Measurements from ENCODE around the gene ALPL. TPM values are rescaled to one million over a fixed set of nuclear protein-coding genes. Genes with fewer than 3 reads are reported as not detected.
A peak's percentile ranks its signal among the peaks of the same experiment; 100 is the strongest.

The ALPL gene
- total RNA-seq, 4 donors from 2014 or later = 1.6 to 8.6 (median 1.8) TPM

- Histone ChIP-seq H3K27me3 (peaks cover 49% of the 10 kb centered on the region), H3K4me1 (peaks cover 0 to 18% (median 8%) of the 10 kb centered on the region in 4 donors), H3K4me3 (no peak overlapping the region), H3K27ac (peak overlapping the region in 3 of 4 donors; percentile 9 to 52 (median 52)), H3K9me3 (no peaks in the 10 kb centered on the region), H3K36me3 (no peaks in the 10 kb centered on the region)
- in situ Hi-C loops (cut with MboI; ENCODE audit: low pct_ligation_motif_present in 1 of 4, low pct_unique_long_range_greater_than_20kb in 1 of 4, low sequenced_read_pairs in 3 of 4) (loop anchor here in 3 of 4 donors (25.0 kb wide), 1 partner anchor 150 kb away; the partner anchor contains the start of gene RAP1GAP (in 3 of the 3)), intact Hi-C loops (cut with DNase I; ENCODE audit: low total_unique reads) (loop anchor here (10.0 kb wide), 1 partner anchor 133 kb away; no protein-coding TSS in a partner anchor)
- 78% methylated on average over 6 to 11 of the region's 11 CpGs for WGBS, 2 donors (ENCODE audit: low coverage in 1 of 2)
- TF ChIP-seq CTCF (IDR thresholded peaks at IDR 0.05) = no peak
- TF ChIP-seq POLR2AphosphoS5 (IDR thresholded peaks at IDR 0.05) = peak in 1 of 3 donors; percentile 42
- TF ChIP-seq EP300 (IDR thresholded peaks at IDR 0.05; ENCODE audit: low read depth) = no peak
- peak; percentile 35 for DNase-seq
Measured at GRCh38 chr1:21511579-21512522, 2.6 kb downstream of the ALPL start.

GRCh38 chr1:21514245-21514644 lies 5.0 kb downstream of the ALPL start:
- Histone ChIP-seq H3K27me3 (peaks cover 25% of the 10 kb centered on the region), H3K4me3 (no peak overlapping the region), H3K36me3 (no peaks in the 10 kb centered on the region), H3K4me1 (peaks cover 0 to 14% (median 3%) of the 10 kb centered on the region in 4 donors), H3K27ac (no peak overlapping the region), H3K9me3 (no peaks in the 10 kb centered on the region)
- intact Hi-C loops (cut with DNase I; ENCODE audit: low total_unique reads) (loop anchor here (10.0 kb wide), 1 partner anchor 131 kb away; no protein-coding TSS in a partner anchor), in situ Hi-C loops (cut with MboI; ENCODE audit: low pct_ligation_motif_present in 1 of 4, low pct_unique_long_range_greater_than_20kb in 1 of 4, low sequenced_read_pairs in 3 of 4) (loop anchor here in 3 of 4 donors (25.0 kb wide), 1 partner anchor 148 kb away; the partner anchor contains the start of gene RAP1GAP (in 3 of the 3))
- TF ChIP-seq POLR2A (IDR thresholded peaks at IDR 0.05) (no peak), CTCF (IDR thresholded peaks at IDR 0.05) (no peak), POLR2AphosphoS5 (IDR thresholded peaks at IDR 0.05) (no peak), EP300 (IDR thresholded peaks at IDR 0.05; ENCODE audit: low read depth) (no peak)
- WGBS, 2 donors (ENCODE audit: low coverage in 1 of 2) = 72% methylated on average over 5 of the region's 5 CpGs; no CpG with 5 or more reads in 1 of the 2 donors
- no peak for DNase-seq

GRCh38 chr1:21517161-21517589 lies 8.0 kb downstream of the ALPL start:
- no peaks in the 10 kb centered on the region for H3K9me3 ChIP-seq
- H3K4me1 ChIP-seq = peaks cover 0 to 3% (median 0%) of the 10 kb centered on the region in 4 donors
- intact Hi-C loops (cut with DNase I; ENCODE audit: low total_unique reads) (loop anchor here (10.0 kb wide), 1 partner anchor 128 kb away; no protein-coding TSS in a partner anchor), in situ Hi-C loops (cut with MboI; ENCODE audit: low pct_ligation_motif_present in 1 of 4, low pct_unique_long_range_greater_than_20kb in 1 of 4, low sequenced_read_pairs in 3 of 4) (loop anchor here in 3 of 4 donors (25.0 kb wide), 1 partner anchor 145 kb away; the partner anchor contains the start of gene RAP1GAP (in 3 of the 3))
- H3K27me3 ChIP-seq = no peaks in the 10 kb centered on the region
- H3K27ac ChIP-seq = peak overlapping the region in 1 of 4 donors; percentile 17
- DNase-seq = no peak
- 58 to 60% methylated on average over 2 to 3 of the region's 3 CpGs for WGBS, 2 donors (ENCODE audit: low coverage in 1 of 2)
- TF ChIP-seq CTCF (IDR thresholded peaks at IDR 0.05) (no peak), POLR2AphosphoS5 (IDR thresholded peaks at IDR 0.05) (no peak), EP300 (IDR thresholded peaks at IDR 0.05; ENCODE audit: low read depth) (no peak), POLR2A (IDR thresholded peaks at IDR 0.05) (no peak)
- no peaks in the 10 kb centered on the region for H3K36me3 ChIP-seq
- no peak overlapping the region for H3K4me3 ChIP-seq
